Activated CD4-positive, alpha-beta T cell treated with anti-CD3 and anti-CD28 coated beads, Interleukin-2, Interleukin-4, amounts not matched to agents 100 ng/mL and 50 ng/mL, durations not matched to agents 16 hours and 8 hours (primary cell): ENCODE measurements around the gene MCTP1.
A peak's percentile ranks its signal among the peaks of the same experiment; 100 is the strongest.

Experiments used
- DNase-seq: peaks from one replicate; pipeline ENCODE4 v3.0.0-alpha.2; 2020; ENCODE audit warnings: low spot score

Gene MCTP1

DNA sequence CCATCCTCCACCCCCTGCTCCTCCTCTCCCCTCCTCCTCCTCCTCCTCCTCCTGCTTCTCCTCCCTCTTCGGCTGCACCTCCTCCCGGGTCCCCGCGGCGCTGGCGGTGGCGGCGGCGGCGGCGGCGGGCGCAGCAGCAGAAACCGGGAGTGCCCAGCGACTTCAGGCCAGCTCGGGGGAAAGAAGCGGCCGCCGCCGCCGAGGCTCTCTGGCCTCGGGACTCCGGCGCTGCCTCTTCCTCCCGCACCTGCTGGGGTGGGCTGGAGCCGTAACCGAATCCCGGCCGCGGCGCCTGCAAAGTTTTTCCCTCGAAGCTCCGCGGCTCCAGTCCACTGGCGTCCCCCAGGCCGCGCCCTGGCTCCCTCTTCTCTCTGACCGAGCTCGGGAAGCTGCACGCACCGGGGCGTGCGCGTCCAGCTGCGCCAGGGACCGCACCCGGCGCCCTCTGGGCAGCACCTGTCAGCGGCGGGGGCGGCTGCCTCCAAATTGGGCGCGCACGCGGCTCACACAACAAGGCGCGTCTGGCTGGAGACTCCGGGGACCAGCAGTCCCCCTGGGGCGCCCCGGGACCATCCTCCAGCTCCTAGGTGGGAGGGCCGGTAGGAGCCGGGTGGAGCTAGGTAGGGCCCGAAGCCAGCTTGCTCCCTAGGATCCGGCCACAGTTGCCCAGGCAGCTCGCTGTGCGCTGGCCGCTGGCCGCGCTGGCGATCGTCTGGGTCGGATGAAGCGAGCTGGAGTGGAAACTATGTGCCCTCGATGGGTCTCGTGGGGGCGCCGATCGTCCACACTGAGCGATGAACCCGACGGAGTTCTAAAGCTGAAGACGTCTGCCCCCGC lies at the start of gene MCTP1:
TSS of gene MCTP1 (minus strand) at position 523 of the 837 bp plus-strand sequence.
- DNase-seq, result no peak

DNA sequence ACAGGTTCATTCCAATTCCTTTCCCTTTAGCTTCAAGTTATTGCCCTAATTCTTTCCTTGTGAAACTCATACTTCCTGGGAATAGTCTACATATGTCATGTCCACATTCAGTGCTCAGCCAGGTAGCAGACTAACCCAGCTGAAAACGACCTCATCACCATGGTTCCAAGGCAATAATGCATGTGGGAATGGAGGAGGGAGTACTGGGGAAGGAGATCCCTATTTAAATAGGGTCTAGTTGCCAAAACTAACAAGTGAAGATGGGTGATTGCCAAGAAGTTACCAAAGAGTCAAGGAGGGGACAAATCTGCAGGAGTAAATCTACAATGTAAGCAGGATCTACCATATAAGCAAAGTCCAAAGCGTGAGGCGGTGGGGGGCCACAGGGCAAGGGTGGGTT lies 47.3 kb upstream of the MCTP1 start:
- no peak for DNase-seq

DNA sequence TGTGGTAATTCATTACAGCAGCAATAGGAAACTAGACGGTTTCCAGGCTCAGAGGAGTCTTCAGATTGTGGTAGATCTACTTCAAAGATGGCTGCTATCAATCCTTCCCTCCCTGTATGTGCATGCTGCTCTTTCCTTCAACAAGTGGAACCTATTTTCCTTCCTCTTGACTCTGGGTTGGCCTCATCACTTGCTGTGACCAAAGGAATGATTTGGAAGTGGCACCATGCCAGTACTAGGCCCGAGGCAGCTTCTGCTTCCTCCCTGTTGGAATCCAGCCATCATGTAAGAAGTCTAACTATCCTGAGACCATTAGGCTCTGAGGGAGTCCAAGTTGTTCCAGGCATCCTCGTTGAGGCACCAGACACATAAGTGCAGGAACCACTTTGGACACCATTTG lies 46.5 kb upstream of the MCTP1 start:
- no peak for DNase-seq

DNA sequence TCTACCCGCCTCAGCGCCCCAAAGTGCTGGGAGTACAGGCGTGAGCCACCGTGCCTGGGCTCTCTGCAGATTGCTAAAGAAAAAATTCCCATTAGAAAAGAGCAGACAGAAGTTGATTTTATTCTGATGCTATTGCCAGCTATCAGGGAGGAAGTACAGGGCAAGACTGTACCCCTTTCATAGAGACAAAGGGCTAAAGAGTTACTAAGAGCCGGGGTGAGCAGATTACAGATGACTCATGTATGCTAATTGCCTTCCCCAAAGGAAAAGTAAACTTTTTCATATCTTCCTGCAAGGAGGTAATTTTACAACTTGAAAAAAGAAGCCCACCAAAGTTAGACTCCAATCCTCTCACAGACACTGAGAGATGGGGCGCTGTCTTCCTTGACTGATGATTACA lies 42.3 kb upstream of the MCTP1 start:
- no peak for DNase-seq

DNA sequence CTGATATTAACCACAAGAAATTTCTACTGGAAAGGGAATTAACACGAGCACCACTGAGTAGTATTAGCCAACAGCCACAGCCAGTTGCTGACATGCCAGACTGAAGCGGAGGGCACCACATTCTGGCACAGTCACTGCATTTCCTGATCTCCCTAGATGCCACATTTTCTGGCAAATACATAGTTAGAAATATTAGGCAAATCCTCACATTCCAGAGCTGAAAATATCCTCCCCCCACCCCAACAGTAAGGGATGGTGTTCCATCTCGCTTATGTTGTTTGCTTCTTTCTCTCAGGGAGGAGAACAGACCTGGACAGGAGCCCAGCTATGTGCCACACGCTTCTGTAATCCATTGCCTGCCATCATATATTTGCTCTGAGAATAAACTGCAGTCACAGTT lies 32.8 kb upstream of the MCTP1 start:
- DNase-seq, result no peak

DNA sequence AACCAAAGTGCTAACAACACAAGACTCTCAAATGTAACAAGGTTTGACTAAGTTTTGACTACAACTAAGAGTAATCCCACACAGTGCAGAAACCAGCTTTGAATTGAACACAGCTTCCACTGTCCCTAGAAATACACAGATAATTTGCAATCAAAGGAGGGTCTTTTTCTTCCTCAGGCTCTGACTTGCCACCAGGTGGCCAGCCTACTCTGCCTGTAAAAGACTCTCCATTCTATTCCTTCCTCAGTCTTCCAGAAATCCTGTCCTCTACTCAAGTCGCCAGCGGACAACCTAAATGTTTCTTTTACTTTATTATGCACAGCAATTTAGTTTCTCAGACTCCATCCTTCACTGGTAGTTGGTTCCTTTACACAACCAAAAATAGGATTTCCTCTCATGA lies 32.2 kb upstream of the MCTP1 start:
- DNase-seq, result no peak

DNA sequence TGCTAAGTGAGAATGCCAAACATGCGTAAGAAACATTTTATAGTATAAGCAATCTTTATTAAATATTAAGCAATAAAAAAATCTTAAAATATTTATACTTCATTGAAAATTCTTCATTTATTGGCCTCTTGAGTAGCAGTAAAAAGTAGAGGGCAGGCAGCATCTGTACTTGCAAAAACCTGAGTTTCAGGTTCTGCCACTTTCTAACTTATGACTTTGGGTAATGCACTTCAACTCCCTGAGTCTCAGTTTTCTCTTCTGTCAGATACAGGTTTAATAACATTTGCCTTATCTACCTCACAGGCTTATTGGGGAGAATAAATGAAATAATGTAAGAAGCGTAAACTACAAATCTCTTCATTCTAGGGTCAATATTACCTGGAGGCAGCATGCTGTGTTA lies 19.8 kb upstream of the MCTP1 start:
- DNase-seq, result no peak

DNA sequence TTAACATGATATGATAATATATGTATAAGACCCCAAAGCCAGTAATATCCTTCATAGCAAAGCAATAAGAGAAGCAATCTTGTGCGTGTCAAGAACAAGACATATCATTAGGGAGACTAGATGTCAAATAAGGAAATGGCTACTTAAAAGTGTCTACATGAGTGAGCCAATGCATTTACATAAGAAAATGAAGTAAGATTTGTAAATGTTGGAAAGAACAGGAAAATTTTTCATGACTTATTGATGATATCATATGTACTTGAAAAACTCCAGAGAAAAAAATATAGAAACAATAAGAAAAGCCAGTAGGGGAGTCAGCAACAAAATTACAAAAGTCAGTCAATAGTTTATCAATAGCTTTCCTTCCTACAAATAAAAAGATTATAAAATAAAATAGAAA lies 13.8 kb upstream of the MCTP1 start:
- no peak for DNase-seq

DNA sequence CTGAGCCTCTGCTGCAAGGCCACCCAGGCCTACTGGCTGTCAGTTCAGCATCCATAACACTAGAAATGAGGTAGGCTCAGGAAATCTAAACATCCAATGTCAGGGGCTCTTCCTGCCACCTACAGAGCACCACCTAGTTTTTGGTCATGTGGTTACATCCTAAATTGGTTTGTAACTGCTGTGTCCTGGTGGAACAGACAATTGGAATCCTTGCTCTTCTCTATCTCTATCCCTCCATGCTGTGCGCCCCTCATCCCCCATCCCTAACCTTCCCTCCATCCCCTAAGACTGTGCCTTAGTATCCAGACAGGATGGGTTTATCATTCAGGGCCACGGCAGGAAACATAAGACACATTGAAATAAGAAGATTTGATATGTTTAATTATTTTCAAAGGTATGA lies 11.4 kb upstream of the MCTP1 start:
- no peak for DNase-seq

DNA sequence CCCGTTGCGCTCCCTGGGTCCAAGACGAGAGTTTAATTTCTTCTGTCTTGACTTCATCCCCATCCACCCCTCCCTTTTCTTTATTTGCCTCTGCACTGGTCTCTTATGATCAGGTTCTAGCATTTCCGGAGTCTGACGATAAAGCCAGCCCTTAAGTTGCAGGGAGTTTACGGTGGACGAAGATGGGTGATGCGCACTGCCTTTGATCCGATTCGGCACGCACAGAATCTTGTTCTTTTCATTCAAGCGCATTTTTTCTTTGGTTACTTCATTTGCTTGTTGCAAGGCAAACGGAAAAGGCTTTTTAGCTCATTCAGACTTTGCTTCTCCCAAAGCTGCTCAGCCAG lies 488 bp upstream of the MCTP1 start:
- no peak for DNase-seq

DNA sequence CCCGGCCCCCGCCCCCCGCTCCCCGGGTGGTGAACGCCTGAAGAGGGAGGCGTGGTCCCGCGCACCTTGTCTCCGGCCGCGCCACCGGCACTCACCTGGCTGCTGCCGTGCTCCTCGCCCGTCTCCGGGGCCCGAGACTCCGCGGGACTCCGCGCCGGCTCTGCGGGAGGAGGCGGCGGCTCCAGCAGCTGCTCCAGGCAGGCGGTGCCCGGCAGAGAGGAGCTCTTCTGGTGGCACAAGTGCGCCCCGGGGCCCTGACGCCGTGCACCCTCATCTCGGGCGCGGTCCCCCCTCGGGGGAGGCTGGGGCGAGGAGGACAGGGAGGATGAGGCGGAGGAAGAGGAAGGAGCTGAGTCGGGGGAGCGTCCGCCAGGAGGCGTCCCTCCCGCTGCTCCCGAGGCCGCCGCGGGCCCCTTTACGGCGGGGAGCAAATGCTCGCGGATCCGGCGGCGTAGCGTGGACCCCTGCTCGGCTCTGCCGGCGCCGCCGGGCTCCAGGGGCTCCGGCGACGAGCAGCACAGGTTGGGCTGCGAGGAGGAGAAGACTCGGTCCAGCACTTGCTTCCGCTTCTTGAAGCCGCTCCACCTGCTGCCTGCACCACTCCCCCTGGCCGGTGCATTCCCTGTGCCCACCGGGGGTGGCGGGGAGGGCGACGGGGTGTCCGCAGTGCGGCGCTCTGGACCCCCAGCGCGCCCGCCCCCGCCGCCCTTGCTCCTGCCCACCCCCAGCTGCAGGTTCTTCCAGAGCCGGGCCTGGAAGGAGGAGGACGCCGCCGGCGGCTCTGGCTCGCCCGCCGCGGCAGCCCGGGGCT lies 928 bp downstream of the MCTP1 start:
- DNase-seq, result peak; percentile 21

DNA sequence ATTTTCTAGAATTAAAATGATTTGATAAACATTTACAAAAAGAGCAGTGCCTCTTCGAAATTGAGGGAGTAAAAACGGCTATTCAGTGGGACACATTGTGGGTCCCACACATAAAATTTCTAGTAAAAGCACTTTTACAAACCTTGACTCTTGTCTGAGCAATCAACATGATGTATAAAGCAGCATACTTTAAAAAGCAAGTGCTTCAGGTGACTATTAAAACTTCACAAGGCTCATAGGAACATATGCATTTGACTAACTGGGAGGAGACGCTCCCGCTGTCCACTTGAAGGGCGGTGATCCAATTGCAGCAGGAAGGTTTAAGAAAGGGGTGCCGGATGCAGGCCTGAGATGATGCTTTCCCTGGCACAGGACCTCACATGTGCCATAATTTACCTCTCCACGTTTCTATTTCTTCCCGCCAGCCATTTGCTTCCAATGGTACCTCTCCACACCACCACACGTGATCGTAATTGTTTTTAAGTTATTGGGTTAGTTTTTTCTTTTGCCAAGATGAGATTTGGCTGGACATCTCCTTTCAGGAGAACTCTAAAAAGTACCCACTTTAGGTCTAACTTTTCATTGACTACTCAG lies 1.8 kb downstream of the MCTP1 start:
- no peak for DNase-seq

DNA sequence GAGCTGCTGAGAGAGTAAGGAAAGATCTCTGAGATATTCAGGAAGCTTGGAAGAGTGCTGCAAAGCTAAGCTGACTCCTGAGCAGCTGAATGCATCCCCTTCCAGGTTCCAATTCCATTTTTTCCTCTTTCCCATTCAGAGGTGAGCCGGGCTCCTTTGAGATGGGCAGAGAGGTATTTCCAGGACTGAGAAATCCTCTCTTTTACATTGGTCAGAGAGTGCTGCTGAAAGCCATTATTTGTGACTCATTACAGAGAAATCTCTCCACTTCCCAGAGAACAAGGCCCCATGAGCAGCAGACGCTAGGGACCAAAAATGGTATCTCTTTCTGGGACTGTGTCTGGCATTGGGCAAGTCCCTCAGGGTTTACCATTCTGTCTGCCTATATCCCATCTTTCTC lies 3.7 kb downstream of the MCTP1 start:
- DNase-seq, result no peak

DNA sequence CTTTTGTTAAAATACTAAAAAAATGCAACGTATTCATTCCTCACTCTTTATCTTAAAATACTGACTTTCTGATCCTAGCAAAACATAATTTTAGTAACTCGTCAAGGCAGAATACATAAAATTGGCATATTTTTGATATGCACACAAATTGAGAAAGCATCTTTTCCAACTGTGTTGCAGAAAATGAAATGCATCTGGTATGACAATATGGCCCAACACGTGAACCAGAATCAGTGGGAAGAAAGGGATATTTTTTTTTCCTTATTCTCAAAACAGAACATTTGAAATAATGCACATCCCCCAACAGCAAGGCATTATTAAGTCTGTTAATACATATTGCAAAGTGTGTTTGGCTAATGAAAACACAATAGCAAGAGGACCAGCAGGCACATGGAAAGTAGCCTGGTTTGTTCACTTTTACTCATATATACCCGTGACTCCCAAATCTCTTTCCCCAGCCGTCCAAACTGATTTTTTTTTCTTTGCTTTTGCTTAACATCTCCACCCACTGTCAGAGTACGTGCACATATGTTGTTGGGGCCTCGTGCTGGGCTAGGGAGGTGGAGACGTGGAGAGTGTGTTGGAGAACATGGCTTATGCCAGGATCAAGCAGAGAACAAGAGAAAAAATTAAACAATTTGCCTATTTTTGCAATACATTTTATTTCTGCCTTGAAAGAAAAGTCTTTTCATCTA lies 4.3 kb downstream of the MCTP1 start:
- no peak for DNase-seq

DNA sequence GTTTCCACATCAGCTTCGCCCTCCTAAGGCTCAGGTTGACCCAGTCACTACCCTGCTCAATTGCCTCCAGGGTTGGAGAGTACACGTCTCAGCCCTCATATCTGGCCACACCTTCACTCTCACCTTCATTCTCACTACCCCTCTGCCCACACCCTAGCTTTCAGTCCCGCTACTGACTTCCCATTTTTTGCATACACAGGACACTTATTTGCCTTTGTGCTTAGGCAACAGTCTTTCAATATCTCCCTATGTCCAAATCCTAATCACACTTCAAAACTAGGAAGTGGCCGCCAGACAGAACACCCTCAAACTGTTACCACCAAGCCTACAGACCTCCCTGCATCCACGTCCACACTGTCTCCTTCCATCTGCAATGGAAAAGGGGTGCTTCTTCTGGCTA lies 10.9 kb downstream of the MCTP1 start:
- DNase-seq, result no peak

DNA sequence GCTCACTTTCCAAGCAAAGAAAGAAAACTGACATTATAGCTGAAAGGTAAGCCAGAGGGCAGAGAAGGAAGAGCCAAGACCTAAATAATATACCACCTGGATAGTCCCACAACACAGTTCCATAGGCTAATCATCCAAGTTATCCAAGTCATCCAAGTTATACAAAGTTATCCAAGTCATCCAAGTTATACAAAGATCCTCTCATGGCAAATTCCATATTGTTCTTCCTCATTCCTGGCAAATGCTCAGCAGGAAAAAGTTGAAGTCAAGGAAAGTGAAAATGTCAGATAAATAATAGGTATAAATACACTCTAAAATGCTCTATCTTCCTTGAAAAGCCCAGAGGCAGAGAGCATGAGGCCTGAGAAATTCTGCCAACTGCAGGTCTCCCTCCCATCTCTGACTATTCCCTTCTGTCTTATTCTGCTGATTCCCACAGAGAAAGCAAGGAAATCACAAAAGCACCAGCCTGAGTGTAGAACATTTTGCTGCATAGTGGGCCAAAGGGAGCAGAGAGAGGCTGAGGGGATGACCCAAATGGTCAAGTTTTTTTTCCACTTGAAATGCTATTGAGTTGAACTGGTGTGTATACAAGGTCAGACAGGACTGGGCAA lies 12.5 kb downstream of the MCTP1 start:
- no peak for DNase-seq

DNA sequence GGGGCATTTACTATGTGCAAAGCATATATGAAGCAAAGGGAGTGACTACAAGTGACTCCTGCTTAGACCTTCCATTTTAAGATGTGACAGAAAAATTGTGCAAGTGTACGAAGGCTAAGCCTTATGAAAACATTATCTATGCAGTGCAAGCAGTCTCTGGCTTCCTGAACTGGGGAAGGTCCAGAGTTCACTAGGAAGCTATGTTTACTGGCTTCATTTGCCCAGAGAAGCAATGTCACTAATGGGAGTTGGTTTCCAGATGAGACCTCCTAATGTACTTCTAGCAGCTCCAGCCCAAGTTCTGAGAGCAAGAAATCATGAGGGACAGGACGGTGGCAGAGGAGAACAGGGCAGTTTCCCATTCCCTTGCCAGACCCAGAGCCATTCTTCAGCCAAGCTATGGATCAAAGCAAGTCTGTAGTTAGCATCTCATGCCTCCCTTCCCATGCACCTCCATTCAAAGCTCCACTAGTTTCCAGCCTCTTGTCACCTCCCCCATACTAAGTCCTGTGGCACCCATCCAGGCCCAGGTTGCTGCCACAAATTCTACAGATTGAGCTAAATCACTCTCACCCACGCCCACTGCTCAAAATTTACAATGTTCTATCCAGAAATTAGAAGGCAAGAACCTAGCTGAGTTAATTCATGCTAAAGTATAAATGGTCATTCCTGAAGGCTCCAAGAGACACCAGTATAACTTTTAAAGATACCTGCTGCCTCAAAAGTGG lies 21.8 kb downstream of the MCTP1 start:
- no peak for DNase-seq

DNA sequence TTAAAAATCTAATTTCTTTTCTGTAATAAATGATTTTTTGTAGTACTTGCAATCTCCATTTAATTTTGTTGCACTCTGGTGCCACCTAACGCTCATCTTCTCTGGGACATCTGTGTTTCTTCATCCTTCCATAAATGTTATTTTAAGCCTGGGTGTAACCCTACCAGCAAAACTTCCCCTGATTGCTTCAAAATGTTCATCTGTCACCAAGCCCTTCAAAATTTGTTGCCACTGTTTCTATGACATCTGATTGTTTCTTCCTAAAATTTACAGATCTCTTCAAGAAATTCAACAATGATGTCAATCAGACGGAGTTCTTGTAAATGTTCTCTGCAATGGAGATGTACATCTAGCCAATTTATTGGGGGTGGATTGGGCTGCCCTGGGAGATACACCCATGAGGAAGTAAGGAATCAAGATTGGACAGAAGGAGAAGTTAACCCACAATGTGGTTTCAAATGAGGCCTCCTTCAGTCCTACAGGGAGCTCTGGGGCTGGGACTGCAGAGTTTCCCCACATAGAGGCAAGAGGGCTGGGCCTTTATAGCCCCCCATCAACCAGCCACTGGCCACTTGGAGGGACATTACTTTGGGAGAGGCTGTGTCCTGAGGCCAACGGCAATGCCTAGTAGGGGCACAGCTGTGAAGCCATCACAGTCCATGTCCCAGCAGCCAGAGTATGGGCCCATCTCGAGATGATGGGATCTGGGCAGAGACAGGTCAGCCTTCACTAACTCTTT lies 23.3 kb downstream of the MCTP1 start:
- DNase-seq, result peak; percentile 17

DNA sequence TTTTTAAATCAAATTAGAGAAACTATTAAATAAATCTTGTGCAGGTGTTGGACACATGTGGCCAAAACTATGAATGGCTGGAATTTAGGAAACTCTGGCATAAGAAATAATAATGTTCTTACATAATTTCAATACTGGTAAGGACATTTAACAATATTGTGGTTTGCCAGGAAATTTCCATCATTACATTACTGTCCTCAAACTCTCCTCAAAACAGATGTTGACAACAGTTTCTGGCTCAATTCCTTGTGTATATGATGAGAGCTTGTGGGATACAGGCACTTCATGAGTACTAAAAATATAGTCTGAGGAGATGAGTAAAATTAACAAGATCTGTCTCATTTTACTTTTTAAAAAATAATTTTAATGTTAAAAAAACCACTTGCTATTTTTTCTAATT lies 27.9 kb downstream of the MCTP1 start:
- no peak for DNase-seq

DNA sequence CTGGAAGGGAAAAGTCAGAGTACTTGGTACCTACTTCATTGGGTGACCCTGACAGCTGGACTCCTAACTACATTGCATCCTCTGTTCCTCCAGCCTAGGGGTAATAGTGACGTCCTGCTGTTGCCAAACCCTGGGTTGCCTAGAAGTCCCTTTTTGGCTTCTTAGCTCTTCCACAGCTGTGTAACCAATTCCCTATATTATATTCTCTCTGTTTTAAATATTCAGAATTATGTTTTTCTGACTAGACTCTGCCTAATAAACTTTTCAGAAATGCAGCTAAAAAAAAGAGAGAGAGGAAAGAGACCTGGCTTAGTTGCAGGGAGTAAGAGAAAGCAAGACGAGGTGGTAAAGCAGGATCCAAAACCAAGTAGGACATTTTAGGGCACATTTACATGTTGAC lies 28.4 kb downstream of the MCTP1 start:
- no peak for DNase-seq

DNA sequence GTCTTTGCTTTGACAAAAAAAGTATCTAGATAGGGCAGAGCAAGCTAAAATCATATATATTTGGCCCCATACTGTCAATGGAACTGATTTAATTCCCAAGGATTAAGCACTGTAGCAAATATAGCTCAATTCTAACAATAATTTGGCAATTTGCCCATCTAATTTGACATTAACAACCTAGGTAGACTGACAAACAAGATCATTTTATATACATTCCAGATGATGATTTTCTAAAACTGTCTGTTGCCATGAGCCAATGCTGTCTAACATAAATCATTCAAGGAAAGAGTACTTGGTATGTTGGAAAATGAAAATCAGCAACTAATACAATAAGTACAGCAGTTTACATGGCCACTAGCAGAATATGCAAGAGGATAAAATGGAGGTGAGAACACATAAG lies 32.1 kb downstream of the MCTP1 start:
- DNase-seq, result no peak
